Brain microvascular endothelial cell (primary cell): ENCODE measurements around the gene RAB11FIP3.

Experiments used
- DNase-seq: peaks from one replicate; pipeline ENCODE4 v3.0.0-alpha.2; 2020
- H3K27ac ChIP-seq: fragments of 250-450 bp; sonication (Bioruptor Pico); 2 replicates; pipeline ENCODE4 v1.5.1; 2020; ENCODE audit warnings: mild to moderate bottlenecking, moderate library complexity
- H3K27me3 ChIP-seq: fragments of 250-450 bp; sonication (Bioruptor Pico); replicated peaks from 2 replicates; pipeline ENCODE4 v1.5.1; 2020; ENCODE audit warnings: mild to moderate bottlenecking
- H3K36me3 ChIP-seq: fragments of 250-450 bp; sonication (Bioruptor Pico); replicated peaks from 2 replicates; pipeline ENCODE4 v1.5.1; 2020; ENCODE audit warnings: mild to moderate bottlenecking
- H3K4me3 ChIP-seq: 2 replicates; pipeline ENCODE4 v1.5.1; 2011; ENCODE audit warnings: low read depth, mild to moderate bottlenecking, control low read depth, low read length, moderate library complexity
- CTCF ChIP-seq: IDR thresholded peaks from 2 replicates; pipeline ENCODE4 v1.5.1; 2011; ENCODE audit warnings: low read depth, mild to moderate bottlenecking, moderate library complexity, low read length, control low read depth, inconsistent platforms; ENCODE audit errors: missing control alignments
- in situ Hi-C: cut with HindIII; loops from 2 replicates; pipeline ENCODE4 v1.10.0; 2017; ENCODE audit warnings: low sequenced_read_pairs, low pct_ligation_motif_present

RAB11FIP3 gene

GRCh38 chr16:442976-443375, 17.5 kb downstream of the RAB11FIP3 start:
- no peak for DNase-seq
- in situ Hi-C loops, result no loop called here

GRCh38 chr16:444027-444426, 18.6 kb downstream of the RAB11FIP3 start:
- no peak for DNase-seq
- no peak for TF ChIP-seq CTCF
- H3K4me3 ChIP-seq, result no peak overlapping the region
- no peaks in the 10 kb centered on the region for H3K27me3 ChIP-seq
- H3K27ac ChIP-seq, result no peak overlapping the region
- no peaks in the 10 kb centered on the region for H3K36me3 ChIP-seq
- in situ Hi-C loops, result no loop called here

More at GRCh38 chr16:442976-443375, 17.5 kb downstream of the RAB11FIP3 start:
- no peak overlapping the region for H3K27ac ChIP-seq
- no peaks in the 10 kb centered on the region for H3K27me3 ChIP-seq
- H3K36me3 ChIP-seq, result no peaks in the 10 kb centered on the region
- no peak overlapping the region for H3K4me3 ChIP-seq
- TF ChIP-seq CTCF, result no peak

GRCh38 chr16:445566-445965, 20.1 kb downstream of the RAB11FIP3 start:
- in situ Hi-C loops, result no loop called here
- Histone ChIP-seq H3K4me3 (no peak overlapping the region), H3K27ac (no peak overlapping the region), H3K27me3 (no peaks in the 10 kb centered on the region), H3K36me3 (no peaks in the 10 kb centered on the region)
- no peak for TF ChIP-seq CTCF
- DNase-seq, result no peak

- no peaks in the 10 kb centered on the region for H3K36me3 ChIP-seq
- H3K27me3 ChIP-seq, result no peaks in the 10 kb centered on the region
- H3K27ac ChIP-seq, result no peak overlapping the region
- no peak for TF ChIP-seq CTCF
- in situ Hi-C loops, result loop anchor here (10.0 kb wide), 1 partner anchor 54 kb away; no protein-coding TSS in a partner anchor
- DNase-seq, result no peak
- H3K4me3 ChIP-seq, result no peak overlapping the region
Measured at GRCh38 chr16:450385-450784, 24.9 kb downstream of the RAB11FIP3 start.

GRCh38 chr16:450785-451512, 25.5 kb downstream of the RAB11FIP3 start:
- Histone ChIP-seq H3K27ac (no peak overlapping the region), H3K36me3 (no peaks in the 10 kb centered on the region), H3K4me3 (no peak overlapping the region), H3K27me3 (no peaks in the 10 kb centered on the region)
- no peak for DNase-seq
- in situ Hi-C loops, result loop anchor here (10.0 kb wide), 1 partner anchor 54 kb away; no protein-coding TSS in a partner anchor
- no peak for TF ChIP-seq CTCF
